B cell (primary cell): Measurements from ENCODE around the gene ZSCAN2. TPM values are rescaled to one million over a fixed set of nuclear protein-coding genes. Genes with fewer than 3 reads are reported as not detected.

Experiments used
- ATAC-seq: fragments of 200-7000 bp; cut with Tn5 transposase; one replicate; pipeline ENCODE4 v1.10.0; 2021; ENCODE audit warnings: low read depth, mild to moderate bottlenecking, moderate number of reproducible peaks, moderate library complexity
- CTCF ChIA-PET: fragments of 350-600 bp; sonication (Branson Sonifier 250); formaldehyde crosslinking; loops from one replicate; lab custom pipeline; 2021; ENCODE audit warnings: antibody characterized with exemption, inconsistent platforms; lab: Charles Lee
- POLR2A ChIA-PET: fragments of 350-600 bp; sonication (Branson Sonifier 250); formaldehyde crosslinking; loops from one replicate; lab custom pipeline; 2021; ENCODE audit warnings: antibody characterized with exemption; lab: Charles Lee
- DNase-seq: peaks from one replicate; pipeline ENCODE4 v3.0.0; 2013
- H2AFZ ChIP-seq: 2 replicates; pipeline ENCODE4 v1.6.1; 2012; ENCODE audit warnings: mild to moderate bottlenecking, low read depth, low read length; ENCODE audit not compliant: insufficient read depth, poor library complexity, severe bottlenecking
- H3K27ac ChIP-seq, 2 donors: 1 replicate in 1 of 2; 2 replicates in 1 of 2; pipeline ENCODE4 v1.5.1; 2012 to 2013; ENCODE audit warnings: low read length in 2 of 2, mild to moderate bottlenecking in 2 of 2, moderate library complexity in 1 of 2
- H3K27me3 ChIP-seq, 4 experiments: fragments of 200-600 bp in 1 of 4; sonication (generic) in 1 of 4; replicated peaks in 1 of 4; 1 replicate in 2 of 4; 2 replicates in 2 of 4; pipeline versions ENCODE4 v1.6.1 to v1.7.0; 2013 to 2016; ENCODE audit warnings: low read length in 3 of 4, mild to moderate bottlenecking in 2 of 4, mixed read lengths in 1 of 4, moderate library complexity in 1 of 4; ENCODE audit not compliant: insufficient read depth in 4 of 4, control insufficient read depth in 3 of 4; ENCODE audit errors: control extremely low read depth in 1 of 4
- H3K36me3 ChIP-seq, 2 experiments: replicated peaks in 1 of 2; 1 replicate in 1 of 2; 2 replicates in 1 of 2; pipeline versions ENCODE4 v1.6.1 to v1.7.1; 2013; ENCODE audit warnings: low read length in 1 of 2; ENCODE audit not compliant: insufficient read depth in 2 of 2, control insufficient read depth in 1 of 2; ENCODE audit errors: control extremely low read depth in 1 of 2, extremely low read depth in 1 of 2
- H3K4me1 ChIP-seq, 2 donors: fragments of 200-600 bp in 1 of 2; sonication (generic) in 1 of 2; 1 replicate in 1 of 2; 2 replicates in 1 of 2; pipeline versions ENCODE4 v1.5.1 to v1.6.1; 2013 to 2017; ENCODE audit warnings: low read length in 2 of 2; ENCODE audit not compliant: control insufficient read depth in 2 of 2, insufficient read depth in 2 of 2
- H3K4me2 ChIP-seq: replicated peaks from 2 replicates; pipeline ENCODE3; 2012; ENCODE audit warnings: mild to moderate bottlenecking, low read depth, low read length; ENCODE audit not compliant: poor library complexity, severe bottlenecking
- H3K4me3 ChIP-seq, 5 experiments: fragments of 200-600 bp in 1 of 5; sonication (generic) in 1 of 5; 1 replicate in 3 of 5; 2 replicates in 2 of 5; pipeline versions ENCODE4 v1.5.1 to v1.7.0; 2011 to 2016; ENCODE audit warnings: low read length in 4 of 5, mild to moderate bottlenecking in 4 of 5, low read depth in 2 of 5, control low read depth in 1 of 5, moderate library complexity in 1 of 5; ENCODE audit not compliant: insufficient read depth in 1 of 5; ENCODE audit errors: control extremely low read depth in 1 of 5, extremely low read depth in 1 of 5
- H3K79me2 ChIP-seq: fragments of 200-600 bp; sonication (generic); one replicate; pipeline ENCODE4 v1.6.0; 2016; ENCODE audit warnings: low read length; ENCODE audit not compliant: control insufficient read depth, insufficient read depth
- H3K9ac ChIP-seq: fragments of 200-600 bp; sonication (generic); 2 replicates; pipeline ENCODE4 v1.6.1; 2017; ENCODE audit warnings: mild to moderate bottlenecking, low read length, moderate library complexity
- H3K9me3 ChIP-seq, 3 donors: one replicate each; pipeline versions ENCODE4 v1.6.1 to v1.7.1; 2013; ENCODE audit warnings: low read length in 2 of 3; ENCODE audit not compliant: control insufficient read depth in 2 of 3, insufficient read depth in 1 of 3; ENCODE audit errors: control extremely low read depth in 1 of 3
- H4K20me1 ChIP-seq: 2 replicates; pipeline ENCODE4 v1.6.0; 2012; ENCODE audit warnings: mild to moderate bottlenecking, low read length; ENCODE audit not compliant: insufficient read depth, control insufficient read depth, poor library complexity, severe bottlenecking
- H3K27ac Mint-ChIP-seq: one replicate; pipeline ENCODE4 v1.8.0; 2021; ENCODE audit warnings: mixed read lengths
- H3K27me3 Mint-ChIP-seq: one replicate; pipeline ENCODE4 v1.8.0; 2021; ENCODE audit warnings: mixed read lengths
- H3K4me1 Mint-ChIP-seq: one replicate; pipeline ENCODE4 v1.8.0; 2021; ENCODE audit warnings: mixed read lengths
- H3K4me3 Mint-ChIP-seq: one replicate; pipeline ENCODE4 v1.8.0; 2021; ENCODE audit warnings: mixed read lengths
- H3K9me3 Mint-ChIP-seq: one replicate; pipeline ENCODE4 v1.8.0; 2022; ENCODE audit warnings: mixed read lengths; ENCODE audit not compliant: insufficient read depth
- CTCF ChIP-seq: fragments of 200-600 bp; IDR thresholded peaks from one replicate; pipeline ENCODE4 v1.8.0; 2022; ENCODE audit warnings: antibody characterized with exemption, mild to moderate bottlenecking
- EZH2 ChIP-seq: IDR thresholded peaks from 2 replicates; pipeline ENCODE4 v1.6.1; 2012; ENCODE audit warnings: borderline replicate concordance, low read depth, mild to moderate bottlenecking, moderate library complexity, low read length; ENCODE audit not compliant: insufficient read depth, poor library complexity, severe bottlenecking
- whole genome bisulfite sequencing: methylation state at CpG from one replicate; pipeline ENCODE4 v1.1.5; 2013; ENCODE audit warnings: missing lambda C conversion rate; ENCODE audit not compliant: insufficient coverage; 5-methylcytosine and 5-hydroxymethylcytosine counted together
- intact Hi-C: fragments of 100-400 bp; cut with micrococcal nuclease; formaldehyde crosslinking; loops from one replicate; pipeline ENCODE4 v1.10.0; 2022
- polyA plus RNA-seq: library from polyadenylated mRNA; depleted of rRNA; stranded (reverse); fragments of >200 nt; gene quantifications from 2 replicates; pipeline ENCODE4 v1.2.3, GENCODE V29; 2012
- total RNA-seq, 2 donors: library from RNA; stranded (reverse); fragments of 120-200 nt in 1 of 2; gene quantifications; 1 replicate in 1 of 2; 2 replicates in 1 of 2; pipeline versions ENCODE4 v1.2.3 to v1.2.4, GENCODE V29; 2013 to 2022

Gene ZSCAN2
- total and polyA plus RNA-seq, 2 donors (not counting 1 experiment from before 2014, with no cell fraction given), result 9.9 to 18.6 TPM

GRCh38 chr15:84599906-84600305 lies 903 bp upstream of the ZSCAN2 start:
- Histone ChIP-seq H3K27ac (no peak overlapping the region), H3K36me3 (peaks cover 0 to 6% of the 10 kb centered on the region in 2 experiments), H3K9ac (no peak overlapping the region), H3K9me3 (peaks cover 0 to 2% (median 0%) of the 10 kb centered on the region in 3 donors), H3K4me3 (peak overlapping the region in 2 of 5 experiments; percentile 78 to 86), H3K4me1 (peaks cover 20 to 43% of the 10 kb centered on the region in 2 donors), H4K20me1 (no peaks in the 10 kb centered on the region), H3K27me3 (no peaks in the 10 kb centered on the region), H3K4me2 (peak overlapping the region; percentile 91), H2AFZ (peak overlapping the region; percentile 93), H3K79me2 (peaks cover 37% of the 10 kb centered on the region)
- Mint-ChIP-seq H3K4me3 (peak overlapping the region; percentile 45), H3K4me1 (peaks cover 52% of the 10 kb centered on the region), H3K27ac (peak overlapping the region; percentile 53), H3K27me3 (no peaks in the 10 kb centered on the region), H3K9me3 (no peaks in the 10 kb centered on the region)
- intact Hi-C loops, result loop anchor here (1.0 to 2.0 kb wide), 4 partner anchors 54 to 380 kb away; partner anchors contain the start of genes SEC11A and WDR73
- DNase-seq, result no peak
- TF ChIP-seq EZH2 (no peak), CTCF (no peak)
- 80% methylated on average over 1 of the region's 10 CpGs for WGBS
- ChIA-PET POLR2A (interaction anchor here (1.8 to 2.3 kb wide), 2 partner anchors 10 to 31 kb away, joined by 3 to 15 read pairs; no protein-coding TSS in a partner anchor), CTCF (interaction anchor here (1.0 to 1.6 kb wide), 4 partner anchors 12 to 278 kb away, joined by 3 to 8 read pairs (median 3); no protein-coding TSS in a partner anchor)
- no peak for ATAC-seq

GRCh38 chr15:84600331-84600686 lies 500 bp upstream of the ZSCAN2 start:
- H3K4me1 ChIP-seq, result peaks cover 24 to 47% of the 10 kb centered on the region in 2 donors
- POLR2A ChIA-PET, result interaction anchor here (1.8 kb wide), 1 partner anchor 10 kb away, joined by 3 read pairs; no protein-coding TSS in a partner anchor
- TF ChIP-seq CTCF (no peak), EZH2 (no peak)
- Mint-ChIP-seq H3K4me3 (peak overlapping the region; percentile 99), H3K9me3 (no peaks in the 10 kb centered on the region), H3K4me1 (peaks cover 56% of the 10 kb centered on the region), H3K27ac (peak overlapping the region; percentile 96), H3K27me3 (no peaks in the 10 kb centered on the region)
- H3K4me3 ChIP-seq, result peak overlapping the region; percentile 78 to 95 (median 86)
- peak overlapping the region in 1 of 2 donors; percentile 47 for H3K27ac ChIP-seq
- ATAC-seq (peak; percentile 7), DNase-seq (no peak)
- H3K4me2 ChIP-seq, result peak overlapping the region; percentile 91
- peak overlapping the region; percentile 93 for H2AFZ ChIP-seq
- no peaks in the 10 kb centered on the region for H3K27me3 ChIP-seq
- H3K79me2 ChIP-seq, result peaks cover 41% of the 10 kb centered on the region
- intact Hi-C loops, result loop anchor here (1.0 kb wide), 3 partner anchors 54 to 380 kb away; partner anchors contain the start of genes SEC11A and WDR73
- 1% methylated on average over 14 of the region's 20 CpGs for WGBS
- peak overlapping the region; percentile 86 for H3K9ac ChIP-seq
- CTCF ChIA-PET, result interaction anchor here (0.6 to 1.6 kb wide), 5 partner anchors 12 to 444 kb away, joined by 3 to 8 read pairs (median 4); no protein-coding TSS in a partner anchor
- peaks cover 0 to 6% of the 10 kb centered on the region in 2 experiments for H3K36me3 ChIP-seq
- no peaks in the 10 kb centered on the region for H4K20me1 ChIP-seq
- H3K9me3 ChIP-seq, result no peaks in the 10 kb centered on the region
